GM23338 (cell line): Measurements from ENCODE around the gene ARL15. TPM values are rescaled to one million over a fixed set of nuclear protein-coding genes. Genes with fewer than 3 reads are reported as not detected.

Source experiments
- ATAC-seq: fragments of 200-7000 bp; cut with Tn5 transposase; 3 replicates; pipeline ENCODE4 v1.9.1; 2020
- DNase-seq: peaks from one replicate; pipeline ENCODE4 v3.0.0-alpha.2; 2015; ENCODE audit warnings: low spot score
- H2AFZ ChIP-seq: fragments of 200-600 bp; sonication (generic); 2 replicates; pipeline ENCODE4 v1.8.0; 2016; ENCODE audit warnings: antibody characterized with exemption, mild to moderate bottlenecking, moderate library complexity
- H3F3A ChIP-seq: fragments of 200-600 bp; sonication (generic); replicated peaks from 2 replicates; pipeline ENCODE4 v1.8.0; 2017; ENCODE audit warnings: antibody characterized with exemption, mixed run types, low read depth
- H3K27ac ChIP-seq: fragments of 200-600 bp; sonication (generic); 2 replicates; pipeline ENCODE4 v1.6.1; 2016; ENCODE audit warnings: low read depth
- H3K27me3 ChIP-seq: fragments of 200-600 bp; sonication (generic); 2 replicates; pipeline ENCODE4 v1.8.0; 2016; ENCODE audit warnings: mild to moderate bottlenecking, mixed run types, moderate library complexity; ENCODE audit not compliant: insufficient read depth
- H3K36me3 ChIP-seq: fragments of 200-600 bp; sonication (generic); 2 replicates; pipeline ENCODE4 v1.8.0; 2016; ENCODE audit warnings: mild to moderate bottlenecking; ENCODE audit not compliant: insufficient read depth
- H3K4me1 ChIP-seq: fragments of 200-600 bp; sonication (generic); 2 replicates; pipeline ENCODE4 v1.8.0; 2016; ENCODE audit warnings: mild to moderate bottlenecking, moderate library complexity; ENCODE audit not compliant: insufficient read depth
- H3K4me2 ChIP-seq: fragments of 200-600 bp; sonication (generic); 2 replicates; pipeline ENCODE4 v1.7.1; 2017; ENCODE audit warnings: mixed run types
- H3K4me3 ChIP-seq: fragments of 200-600 bp; sonication (generic); 2 replicates; pipeline ENCODE4 v1.6.1; 2016; ENCODE audit warnings: mixed run types
- H3K79me2 ChIP-seq: fragments of 200-600 bp; sonication (generic); replicated peaks from 2 replicates; pipeline ENCODE4 v1.8.0; 2017; ENCODE audit warnings: mild to moderate bottlenecking; ENCODE audit not compliant: insufficient read depth
- H3K9me2 ChIP-seq: fragments of 200-600 bp; sonication (generic); 2 replicates; pipeline ENCODE4 v1.8.0; 2017; ENCODE audit not compliant: insufficient read depth
- H4K20me1 ChIP-seq: fragments of 200-600 bp; sonication (generic); replicated peaks from 2 replicates; pipeline ENCODE4 v1.8.0; 2017; ENCODE audit warnings: mild to moderate bottlenecking; ENCODE audit not compliant: insufficient read depth
- H3K27ac Mint-ChIP-seq: 2 replicates; pipeline ENCODE4 v1.8.0; 2020; ENCODE audit warnings: inconsistent platforms, mild to moderate bottlenecking, moderate library complexity, mixed read lengths
- H3K27me3 Mint-ChIP-seq: 3 replicates; pipeline ENCODE4 v1.8.0; 2022; ENCODE audit warnings: low read depth, mild to moderate bottlenecking, moderate library complexity, mixed read lengths, inconsistent platforms; ENCODE audit not compliant: insufficient read depth, poor library complexity
- H3K36me3 Mint-ChIP-seq: 3 replicates; pipeline ENCODE4 v1.8.0; 2021; ENCODE audit warnings: low read depth, mild to moderate bottlenecking, inconsistent platforms, moderate library complexity, mixed read lengths
- H3K4me1 Mint-ChIP-seq: 3 replicates; pipeline ENCODE4 v1.8.0; 2020; ENCODE audit warnings: mild to moderate bottlenecking, inconsistent platforms, mixed read lengths
- H3K4me3 Mint-ChIP-seq: 3 replicates; pipeline ENCODE4 v1.8.0; 2021; ENCODE audit warnings: moderate library complexity, mild to moderate bottlenecking, inconsistent platforms, mixed read lengths
- H3K9me3 Mint-ChIP-seq: 3 replicates; pipeline ENCODE4 v1.8.0; 2020; ENCODE audit warnings: moderate library complexity, mild to moderate bottlenecking, inconsistent platforms, mixed read lengths
- CREB1 ChIP-seq: fragments of 250-450 bp; sonication (Bioruptor Pico); IDR thresholded peaks from 2 replicates; pipeline ENCODE4 v1.5.0; 2020; ENCODE audit warnings: low read depth, mild to moderate bottlenecking, moderate library complexity
- CTCF ChIP-seq, 2 experiments: fragments of 200-600 bp in 1 of 2; sonication (generic) in 1 of 2; conservative IDR thresholded peaks; 2 replicates each; pipeline versions ENCODE4 v1.5.1 to v1.6.1; 2016 to 2017; ENCODE audit warnings: antibody characterized with exemption in 2 of 2, low read depth in 2 of 2, mild to moderate bottlenecking in 2 of 2, moderate library complexity in 1 of 2
- ETS1 ChIP-seq: IDR thresholded peaks from 2 replicates; pipeline ENCODE4 v1.6.1; 2016; ENCODE audit warnings: antibody characterized with exemption
- EZH2 ChIP-seq: fragments of 200-600 bp; sonication (generic); IDR thresholded peaks from one replicate; pipeline ENCODE4 v1.8.0; 2017; ENCODE audit warnings: antibody characterized with exemption, mild to moderate bottlenecking, low read depth; ENCODE audit not compliant: unreplicated experiment
- JUNB ChIP-seq: IDR thresholded peaks from one replicate; pipeline ENCODE4 v1.6.1; 2016; ENCODE audit warnings: antibody characterized with exemption; ENCODE audit not compliant: unreplicated experiment
- NANOG ChIP-seq: IDR thresholded peaks from 2 replicates; pipeline ENCODE4 v1.6.1; 2016; ENCODE audit warnings: antibody characterized with exemption, borderline replicate concordance
- REST ChIP-seq: IDR thresholded peaks from one replicate; pipeline ENCODE4 v1.6.1; 2018; ENCODE audit warnings: antibody characterized with exemption; ENCODE audit not compliant: unreplicated experiment
- ZNF114 ChIP-seq: fragments of 250-450 bp; sonication (Bioruptor Pico); IDR thresholded peaks from 2 replicates; pipeline ENCODE4 v1.5.0; 2020; ENCODE audit warnings: mild to moderate bottlenecking, moderate library complexity
- ZNF331 ChIP-seq: fragments of 250-450 bp; sonication (Bioruptor Pico); IDR thresholded peaks from 2 replicates; pipeline ENCODE4 v1.5.0; 2020; ENCODE audit warnings: low read depth, mild to moderate bottlenecking, moderate library complexity
- ZNF462 ChIP-seq: fragments of 250-450 bp; sonication (Bioruptor Pico); IDR thresholded peaks from 2 replicates; pipeline ENCODE4 v1.5.0; 2020; ENCODE audit warnings: mild to moderate bottlenecking, moderate library complexity
- polyA plus RNA-seq: library from polyadenylated mRNA; unstranded; fragments of >200 nt; fragmentation: Nextera tagmentation; extraction: Ambion mirVana; gene quantifications from 2 replicates; pipeline ENCODE4 v1.2.1, GENCODE V29; 2016
- total RNA-seq: library from RNA; depleted of rRNA; stranded (reverse); fragments of >200 nt; shearing (Covaris generic); gene quantifications from 2 replicates; pipeline ENCODE4 v1.2.3, GENCODE V29; 2014

The ARL15 gene
- total and polyA plus RNA-seq, 2 experiments from 2014 or later = 13.0 to 54.0 TPM

GRCh38 chr5:54024466-54024865 lies 285.9 kb downstream of the ARL15 start (continued):
- no peak for TF ChIP-seq REST
- TF ChIP-seq EZH2 = no peak
- TF ChIP-seq NANOG = no peak
- no peak for TF ChIP-seq ETS1
- no peak for TF ChIP-seq ZNF331 (CRISPR knock-in tag)
- TF ChIP-seq ZNF114 (CRISPR knock-in tag) = no peak

GRCh38 chr5:54022223-54022622 lies 288.1 kb downstream of the ARL15 start:
- H3K36me3 Mint-ChIP-seq = peaks cover 5% of the 10 kb centered on the region; the same call in 2 of the 3 replicates
- no peak overlapping the region for H3K4me3 Mint-ChIP-seq
- H3K4me1 Mint-ChIP-seq = peaks cover 50% of the 10 kb centered on the region
- peaks cover 36% of the 10 kb centered on the region for H3K4me1 ChIP-seq
- H3K27ac ChIP-seq = peak overlapping the region; percentile 94
- ATAC-seq = no peak
- no peaks in the 10 kb centered on the region for H3K79me2 ChIP-seq
- H3F3A ChIP-seq = no peaks in the 10 kb centered on the region
- no peaks in the 10 kb centered on the region for H3K36me3 ChIP-seq
- H3K27ac Mint-ChIP-seq = peak overlapping the region; percentile 69
- DNase-seq = no peak
- no peak overlapping the region for H2AFZ ChIP-seq
- H3K4me3 ChIP-seq = no peak overlapping the region
- peak overlapping the region; percentile 34; the same call in 1 of the 2 replicates for H3K4me2 ChIP-seq
- peaks cover 3% of the 10 kb centered on the region; the same call in 2 of the 3 replicates for H3K9me3 Mint-ChIP-seq
- H4K20me1 ChIP-seq = no peaks in the 10 kb centered on the region
- H3K9me2 ChIP-seq = no peaks in the 10 kb centered on the region
- H3K27me3 ChIP-seq = no peaks in the 10 kb centered on the region
- peaks cover 5% of the 10 kb centered on the region for H3K27me3 Mint-ChIP-seq
- no peak for TF ChIP-seq ZNF114 (CRISPR knock-in tag)
- no peak for TF ChIP-seq ZNF462 (CRISPR knock-in tag)
- TF ChIP-seq JUNB = no peak
- TF ChIP-seq CREB1 (CRISPR knock-in tag) = no peak
- no peak for TF ChIP-seq ETS1
- no peak for TF ChIP-seq ZNF331 (CRISPR knock-in tag)
- no peak for TF ChIP-seq CTCF (conservative IDR thresholded peaks at IDR 0.05; ENCODE audit: low read depth in 2 of 2)
- TF ChIP-seq EZH2 = no peak
